NCI-H446 treated with DMSO at 0.1 percent for 48 hours (cell line): ENCODE results near the gene PPP1R27.
"Not testable (repeated sequence)": the region's sequence is repeated elsewhere in the genome, so short reads cannot be mapped to it uniquely, and the experiment has no call there.

ENCODE experiments used
- DNase-seq: peaks from one replicate; lab custom pipeline; 2025; lab: John Stamatoyannopoulos, UW

The PPP1R27 gene

DNA sequence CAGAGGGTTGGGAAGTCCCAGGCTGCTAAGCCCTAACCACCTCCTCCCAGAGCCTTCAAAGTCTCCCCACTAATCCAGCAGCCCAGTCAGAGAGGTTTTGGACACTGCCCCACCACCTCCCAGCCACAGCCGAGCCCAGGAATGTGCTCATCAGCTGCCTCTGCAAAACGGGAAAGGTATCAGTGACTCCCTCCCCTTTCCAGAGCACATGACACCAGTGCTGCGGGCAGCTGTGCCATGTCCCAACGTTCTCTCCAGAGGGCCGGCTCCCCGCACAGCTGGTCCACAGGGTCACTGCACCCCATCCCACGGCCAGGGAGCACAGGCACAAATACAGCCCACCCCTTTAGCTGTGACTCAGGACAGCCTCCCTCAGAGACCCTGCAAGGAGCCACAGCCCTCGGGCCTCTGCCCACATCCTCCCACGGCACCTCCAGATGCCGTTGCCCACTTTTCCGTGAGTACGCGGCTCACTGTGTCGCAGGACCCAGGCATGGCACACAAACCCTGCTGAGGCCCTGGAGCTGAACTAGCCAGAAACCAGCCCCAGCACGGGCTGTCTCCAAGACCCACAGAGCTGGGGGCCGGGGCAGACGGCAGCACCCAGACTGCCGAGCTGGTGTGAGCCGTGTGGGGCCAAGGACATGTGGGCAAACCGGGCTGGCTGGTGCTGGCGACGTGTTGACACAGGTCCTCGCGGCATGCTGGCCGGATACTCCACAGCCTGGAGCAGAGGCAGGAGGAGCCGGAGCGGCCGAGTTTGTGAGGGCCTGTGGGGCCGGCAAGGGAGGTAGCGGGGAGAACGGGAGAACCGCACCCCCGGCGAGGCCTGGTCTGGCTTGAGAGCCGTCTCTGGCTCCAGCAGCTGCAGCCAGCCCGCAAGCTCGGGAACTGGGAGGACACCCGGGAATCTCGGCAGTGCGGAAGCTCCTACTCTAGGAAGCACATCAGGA lies 6.3 kb upstream of the PPP1R27 start:
- no peak for DNase-seq

DNA sequence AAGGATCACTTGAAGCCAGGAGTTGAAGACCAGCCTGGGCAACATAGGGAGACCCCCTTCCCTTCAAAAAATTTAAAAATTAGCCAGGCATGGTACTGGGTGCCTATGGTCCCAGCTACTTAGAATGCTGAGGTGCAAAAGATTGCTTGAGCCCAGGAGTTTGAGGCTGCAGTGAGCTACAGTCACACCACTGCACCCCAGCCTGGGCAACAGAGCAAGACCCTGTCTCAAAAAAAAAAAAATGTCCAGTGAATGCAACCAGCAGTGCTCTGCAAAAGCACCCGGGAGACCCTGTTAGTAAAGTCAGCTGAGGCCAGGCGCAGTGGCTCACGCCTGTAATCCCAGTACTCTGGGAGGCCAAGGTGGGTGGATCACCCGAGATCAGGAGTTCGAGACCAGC lies 5.2 kb upstream of the PPP1R27 start:
- DNase-seq, result not testable (repeated sequence)

DNA sequence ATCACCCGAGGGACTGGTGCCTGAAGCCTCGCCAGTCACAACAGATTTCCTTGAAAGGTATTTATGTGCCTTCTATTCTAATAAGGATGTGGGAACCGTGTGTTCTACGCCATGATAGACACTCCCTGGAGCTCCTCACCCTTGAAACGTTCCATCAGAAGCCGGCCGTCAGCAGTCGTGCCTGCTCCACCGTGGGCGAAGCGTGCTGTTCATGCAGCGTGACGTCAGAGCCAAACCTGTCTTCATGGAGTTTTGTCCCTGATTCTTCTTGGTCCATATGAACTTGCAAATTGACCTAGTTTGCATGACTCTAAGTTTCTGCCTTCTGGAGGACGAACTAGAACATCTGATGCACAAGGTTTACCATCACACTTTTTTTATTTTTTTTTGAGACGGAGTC lies 4.5 kb upstream of the PPP1R27 start:
- DNase-seq, result no peak

DNA sequence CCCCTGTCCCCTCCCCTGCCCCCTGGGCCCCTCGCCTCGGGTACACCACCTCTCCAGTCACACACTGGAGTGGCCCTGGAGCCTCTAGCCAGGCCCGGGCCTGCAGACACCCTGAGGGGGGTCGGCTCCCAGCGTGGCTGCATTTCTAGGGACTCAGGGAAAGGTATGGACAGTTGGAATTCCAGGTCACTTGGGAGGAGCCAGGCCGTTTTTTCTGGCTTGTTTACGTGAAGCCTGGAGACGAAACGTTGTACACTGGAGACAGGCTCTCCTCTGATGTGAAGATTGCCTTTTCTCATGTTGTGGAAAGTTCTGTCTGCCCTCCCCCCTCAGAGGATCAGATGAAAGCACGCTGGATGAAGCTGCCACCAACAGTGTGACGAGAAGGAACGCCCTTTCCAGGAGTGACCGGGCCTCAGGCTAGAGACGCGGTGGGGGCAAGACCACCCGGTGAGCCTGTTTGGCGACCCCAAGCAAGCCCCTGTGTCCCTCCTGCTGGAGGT lies 4.0 kb upstream of the PPP1R27 start:
- DNase-seq, result no peak

DNA sequence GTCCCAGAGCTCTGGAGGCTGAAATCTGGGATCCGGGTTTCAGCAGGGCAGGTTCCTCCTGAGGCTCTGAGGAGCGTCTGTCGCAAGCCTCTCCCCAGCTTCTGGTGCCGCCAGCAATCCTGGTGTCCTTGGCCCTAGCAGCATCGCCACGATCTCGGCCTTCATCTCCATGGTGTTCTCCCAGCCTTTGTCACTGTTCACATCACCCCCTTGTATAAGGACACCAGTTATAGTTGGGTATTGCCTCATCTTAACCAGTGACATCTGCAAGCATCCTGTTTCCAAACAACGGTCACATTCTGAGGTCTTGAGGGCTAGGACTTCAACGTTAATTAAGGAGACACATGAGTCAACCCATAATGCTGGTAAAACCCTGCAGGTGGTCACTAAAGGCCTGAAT lies 2.8 kb upstream of the PPP1R27 start:
- DNase-seq, result no peak

DNA sequence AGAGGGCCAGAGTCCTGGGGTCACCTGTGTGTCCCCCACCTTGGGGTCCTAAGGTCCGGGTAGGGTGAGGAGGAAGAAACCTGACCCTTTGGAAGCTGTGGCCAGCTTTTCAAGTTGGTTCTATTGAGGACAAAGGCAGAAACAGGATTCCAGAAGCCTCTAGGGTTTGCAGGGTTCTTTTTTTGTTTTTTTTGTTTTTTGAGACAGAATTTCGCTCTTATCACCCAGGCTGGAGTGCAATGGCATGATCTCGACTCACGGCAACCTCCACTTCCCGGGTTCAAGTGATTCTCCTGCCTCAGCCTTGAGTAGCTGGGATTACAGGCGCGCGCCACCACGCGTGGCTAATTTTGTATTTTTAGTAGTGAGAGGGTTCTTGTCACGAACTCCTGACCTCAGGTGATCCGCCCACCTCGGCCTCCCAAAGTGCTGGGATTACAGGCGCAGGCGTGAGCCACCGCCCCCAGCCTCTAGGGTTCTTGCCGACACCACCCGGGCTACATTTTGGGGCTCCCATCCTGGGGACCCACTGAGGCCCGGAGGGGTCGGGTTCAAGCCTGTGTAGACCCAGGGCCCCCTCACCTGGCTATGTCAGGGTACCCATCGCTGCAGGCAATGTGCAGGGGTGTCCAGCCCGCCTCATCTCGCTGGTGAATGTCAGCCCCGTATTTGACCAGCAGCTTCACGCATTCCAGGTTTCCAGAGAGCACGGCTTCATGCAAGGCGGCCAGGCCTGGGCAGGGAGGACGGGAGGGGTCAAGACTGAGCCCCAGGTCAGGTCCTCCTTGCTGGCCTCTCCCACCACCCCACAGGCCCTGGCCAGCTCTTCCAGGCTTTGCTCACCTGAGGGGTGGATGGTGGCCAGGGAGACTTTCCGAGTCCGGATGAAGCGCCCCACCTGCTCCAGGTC lies 674 bp downstream of the PPP1R27 start:
- DNase-seq, result no peak

DNA sequence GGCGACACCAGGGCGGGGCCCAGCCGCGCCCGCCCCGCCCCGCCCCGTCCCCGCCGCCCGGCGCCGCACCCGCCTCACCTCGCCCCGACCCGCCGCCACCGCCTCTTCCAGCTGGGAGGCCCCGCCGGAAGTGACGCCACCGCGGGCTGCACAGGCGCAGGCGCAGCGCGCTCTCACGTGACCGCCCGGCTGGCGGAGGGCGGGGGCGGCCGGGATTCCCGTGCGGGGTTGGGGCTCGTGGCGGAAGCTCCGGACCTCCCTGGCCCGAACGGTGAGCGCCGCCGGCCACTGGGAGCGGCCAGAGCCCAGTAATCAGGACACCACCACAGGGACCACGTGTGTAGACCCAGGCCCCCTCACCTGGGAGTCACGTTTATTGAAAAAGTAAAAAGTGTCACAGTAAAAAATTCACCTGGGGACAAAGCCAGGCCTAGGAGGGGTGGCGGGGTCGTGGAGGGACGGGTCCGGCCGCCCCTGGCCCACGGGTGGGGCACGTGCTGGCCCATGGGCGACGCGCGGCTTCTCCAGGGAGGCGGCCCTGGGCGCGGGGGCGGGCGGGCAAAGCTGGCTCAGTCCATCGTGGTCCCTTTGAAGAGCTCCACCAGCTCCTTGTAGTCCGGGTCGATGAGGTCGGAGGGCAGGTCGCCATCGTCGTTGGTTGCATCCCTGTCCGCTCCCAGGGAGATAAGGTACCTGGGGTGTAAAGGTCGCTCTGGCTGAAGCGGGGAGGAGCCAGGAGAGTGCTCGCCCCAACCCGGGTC lies 1.5 kb downstream of the PPP1R27 start, which contains the start of gene MCRIP1:
TSS of gene MCRIP1 (minus strand) at position 132 of the 761 bp plus-strand sequence. CDS start 8,785 bp downstream, outside the sequence.
- peak; percentile 84 for DNase-seq

DNA sequence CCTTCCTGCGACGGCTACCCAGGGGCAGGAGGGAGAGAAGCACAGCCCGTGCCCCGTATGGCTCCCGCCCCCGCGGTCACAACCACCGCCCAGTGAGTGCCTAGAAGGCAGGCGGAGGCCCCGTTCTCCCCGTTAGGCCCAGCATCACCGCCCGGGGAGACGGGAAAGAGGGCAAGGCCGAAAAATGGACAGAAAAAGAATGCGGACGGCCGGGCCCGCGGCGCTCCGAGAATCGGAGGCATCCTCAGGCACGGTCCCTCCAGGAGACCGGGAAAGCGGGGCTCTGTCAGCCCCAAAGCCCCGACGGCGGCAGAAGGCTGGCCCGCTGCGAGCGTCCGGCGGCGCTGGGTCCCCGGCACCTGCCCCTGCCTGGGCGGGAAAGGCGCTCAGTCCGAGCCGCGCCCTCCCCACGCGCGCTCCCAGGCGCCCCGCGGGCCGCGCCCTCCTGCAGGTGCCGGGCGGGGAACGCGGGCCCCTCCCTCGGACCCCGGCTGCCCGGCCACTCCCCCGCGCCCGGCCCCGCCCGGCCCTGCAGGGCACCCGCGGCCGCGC lies 2.2 kb downstream of the PPP1R27 start:
- DNase-seq, result no peak

DNA sequence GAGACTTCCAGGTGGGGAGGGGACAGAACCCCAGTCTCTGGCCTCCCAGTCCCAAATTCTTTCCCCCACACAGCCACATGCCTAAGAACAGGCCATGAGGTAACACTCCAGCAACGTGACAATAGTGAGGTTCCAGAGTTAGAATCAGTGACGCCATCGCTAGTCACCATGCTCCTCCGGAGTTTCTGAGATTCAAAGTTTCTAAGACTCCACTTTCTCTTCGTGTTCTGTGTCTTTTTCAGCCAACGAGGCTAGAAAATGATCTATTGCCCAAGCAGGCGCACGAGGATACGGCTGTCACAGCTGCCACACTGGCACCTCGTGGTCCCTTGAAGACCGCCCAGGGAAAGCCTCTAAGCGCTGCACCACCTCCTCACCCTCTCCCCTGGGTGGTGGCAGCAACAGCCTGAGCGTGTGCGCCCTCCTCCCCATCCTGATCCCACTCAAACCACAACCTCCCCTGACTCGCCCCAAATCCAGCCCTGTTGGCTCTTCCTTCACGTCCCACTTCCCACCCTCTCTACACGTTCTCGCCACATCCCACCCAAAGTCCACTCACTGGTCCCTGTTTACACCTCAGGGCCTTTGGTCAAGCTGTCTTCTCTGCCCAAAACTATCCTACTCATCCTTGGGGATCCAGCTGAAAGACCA lies 2.8 kb downstream of the PPP1R27 start:
- DNase-seq, result no peak

DNA sequence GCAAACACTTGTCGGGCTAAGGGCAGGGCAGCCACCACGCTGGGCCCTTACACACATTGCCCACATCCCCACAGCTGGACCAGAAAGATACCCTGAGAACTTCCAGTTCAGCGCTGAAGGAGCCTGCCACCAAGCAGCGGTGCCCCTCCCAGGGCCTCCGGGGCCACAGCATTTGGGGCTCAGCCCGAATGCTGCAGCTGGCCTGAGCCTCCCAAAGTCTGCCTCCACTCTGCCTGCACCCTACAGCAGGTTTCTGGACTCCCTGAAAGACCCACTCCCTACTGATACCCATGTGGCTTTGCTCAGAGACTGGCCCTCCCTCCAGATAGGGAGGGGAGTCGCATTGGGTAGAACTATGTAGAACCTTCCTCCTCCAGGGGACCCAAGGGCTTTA lies 3.3 kb downstream of the PPP1R27 start:
- DNase-seq, result no peak

DNA sequence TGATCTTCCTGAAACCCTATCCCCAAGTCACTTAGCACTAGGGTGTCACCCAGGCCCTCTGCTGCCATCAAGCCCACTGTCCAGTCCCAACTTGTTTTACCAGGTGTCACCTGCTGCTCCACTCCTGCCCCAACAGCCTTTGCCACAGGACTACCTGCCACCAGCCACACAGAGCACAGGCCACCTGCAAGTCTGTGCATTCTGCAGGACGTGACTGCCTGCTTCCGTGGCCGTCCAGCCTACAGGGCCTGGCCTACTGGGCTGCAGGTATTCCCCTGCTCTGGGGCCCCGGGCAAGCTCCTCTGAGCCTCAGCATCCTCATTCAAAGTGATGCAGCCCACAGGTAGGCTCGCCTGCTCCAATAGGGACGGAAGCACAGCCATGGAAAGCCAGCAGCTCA lies 5.0 kb downstream of the PPP1R27 start:
- DNase-seq, result no peak

DNA sequence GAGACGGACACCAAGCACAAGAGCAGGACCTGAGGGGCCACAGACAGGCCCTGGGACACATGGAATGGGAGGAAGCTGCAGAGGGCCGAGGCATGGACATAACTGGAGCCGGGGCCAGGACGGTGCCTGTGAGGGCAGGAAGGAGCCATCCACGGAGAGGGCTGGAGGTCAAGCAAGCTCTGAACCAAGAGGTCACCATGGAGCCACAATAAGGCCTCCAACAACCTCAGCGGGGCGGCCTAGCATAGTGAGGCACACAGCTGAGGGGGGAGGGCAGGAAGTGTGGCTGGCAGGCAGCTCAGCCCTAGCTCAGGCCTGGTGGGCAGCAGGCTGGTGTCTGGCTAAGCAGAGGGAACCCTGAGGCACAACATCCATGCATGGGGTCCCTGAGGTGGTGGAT lies 6.2 kb downstream of the PPP1R27 start:
- DNase-seq, result no peak

DNA sequence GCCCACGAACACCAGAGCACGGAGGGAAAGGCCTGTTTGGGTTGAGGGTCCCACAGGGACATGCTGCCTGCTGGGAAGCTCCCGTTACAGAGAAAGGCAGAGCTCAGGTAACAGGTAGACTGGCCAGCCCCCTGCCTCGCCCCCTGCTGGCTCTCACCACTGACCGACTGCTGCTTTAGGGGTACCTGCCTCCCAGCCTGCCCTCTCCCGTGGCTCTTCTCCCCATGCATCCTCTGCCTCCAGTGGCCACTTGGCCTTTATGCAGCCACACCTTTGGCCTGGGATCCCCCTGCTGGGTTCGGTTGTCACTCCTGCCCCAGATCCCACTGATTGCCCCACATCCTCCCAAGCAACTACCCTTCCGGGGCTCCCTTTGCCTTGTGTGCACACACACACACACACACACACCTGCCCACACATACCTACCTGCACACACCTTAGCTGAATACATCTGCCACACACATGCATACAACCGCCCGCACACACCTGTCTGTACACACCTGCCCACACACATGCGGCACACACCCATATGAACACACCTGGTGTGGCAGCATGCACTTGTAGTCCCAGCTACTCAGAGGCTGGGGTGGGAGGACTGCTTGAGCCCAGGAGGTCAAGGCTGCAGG lies 8.9 kb downstream of the PPP1R27 start:
- DNase-seq, result no peak

DNA sequence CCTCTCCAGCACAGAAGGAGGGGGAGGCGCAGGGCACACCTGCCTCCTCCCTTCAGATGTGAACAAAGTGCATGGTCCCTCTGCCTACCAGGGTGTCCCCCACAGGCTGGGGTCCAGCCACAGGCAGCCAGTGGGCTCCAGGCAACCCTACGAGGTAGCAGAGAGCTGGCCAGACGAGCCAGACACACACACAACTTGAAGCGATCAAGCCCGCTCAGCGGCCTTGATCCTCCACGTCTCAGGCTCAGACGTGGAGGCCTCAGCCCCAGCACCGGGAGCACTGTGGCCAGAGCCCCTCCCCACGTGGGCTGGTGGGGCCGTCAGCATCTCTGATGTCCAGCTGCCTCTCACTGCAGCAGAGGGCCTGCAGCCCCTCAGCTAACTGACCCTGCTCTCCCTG lies 10.3 kb downstream of the PPP1R27 start:
- DNase-seq, result no peak

DNA sequence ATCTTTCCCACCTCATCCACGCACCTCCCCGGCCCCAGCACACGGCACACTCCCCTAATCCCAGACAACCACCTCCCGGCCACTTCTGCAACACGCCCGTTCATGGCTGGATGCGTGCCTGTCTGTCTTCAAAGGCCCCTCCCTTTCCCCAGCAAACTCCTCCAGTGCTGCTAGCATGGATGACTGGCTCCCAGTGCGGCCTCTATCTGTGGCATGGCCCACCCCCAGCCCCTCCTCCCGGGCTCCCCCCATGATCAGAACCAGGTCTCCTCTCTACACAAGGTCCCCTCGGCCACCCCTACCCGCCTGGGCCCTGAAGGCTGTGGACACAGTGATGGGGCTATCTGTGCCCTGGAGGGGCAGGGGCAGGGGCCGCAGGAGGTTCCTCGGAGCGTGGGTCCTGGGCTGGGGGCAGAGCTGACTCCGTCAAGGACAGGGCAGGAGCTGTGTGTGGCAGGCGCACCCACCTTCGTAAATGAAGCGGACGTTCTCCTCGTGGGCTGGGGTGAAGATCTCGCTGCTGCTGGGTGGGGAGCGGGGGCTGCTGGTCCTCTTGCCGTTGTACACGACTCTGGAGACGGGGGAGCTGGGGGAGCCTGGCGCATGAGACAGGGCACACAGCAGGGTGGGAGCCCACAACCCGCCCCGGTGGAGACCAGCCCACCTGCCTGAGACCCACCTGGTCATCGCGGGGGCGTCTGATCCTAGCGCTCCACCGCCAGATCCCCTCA lies 10.9 kb downstream of the PPP1R27 start:
- DNase-seq, result no peak

DNA sequence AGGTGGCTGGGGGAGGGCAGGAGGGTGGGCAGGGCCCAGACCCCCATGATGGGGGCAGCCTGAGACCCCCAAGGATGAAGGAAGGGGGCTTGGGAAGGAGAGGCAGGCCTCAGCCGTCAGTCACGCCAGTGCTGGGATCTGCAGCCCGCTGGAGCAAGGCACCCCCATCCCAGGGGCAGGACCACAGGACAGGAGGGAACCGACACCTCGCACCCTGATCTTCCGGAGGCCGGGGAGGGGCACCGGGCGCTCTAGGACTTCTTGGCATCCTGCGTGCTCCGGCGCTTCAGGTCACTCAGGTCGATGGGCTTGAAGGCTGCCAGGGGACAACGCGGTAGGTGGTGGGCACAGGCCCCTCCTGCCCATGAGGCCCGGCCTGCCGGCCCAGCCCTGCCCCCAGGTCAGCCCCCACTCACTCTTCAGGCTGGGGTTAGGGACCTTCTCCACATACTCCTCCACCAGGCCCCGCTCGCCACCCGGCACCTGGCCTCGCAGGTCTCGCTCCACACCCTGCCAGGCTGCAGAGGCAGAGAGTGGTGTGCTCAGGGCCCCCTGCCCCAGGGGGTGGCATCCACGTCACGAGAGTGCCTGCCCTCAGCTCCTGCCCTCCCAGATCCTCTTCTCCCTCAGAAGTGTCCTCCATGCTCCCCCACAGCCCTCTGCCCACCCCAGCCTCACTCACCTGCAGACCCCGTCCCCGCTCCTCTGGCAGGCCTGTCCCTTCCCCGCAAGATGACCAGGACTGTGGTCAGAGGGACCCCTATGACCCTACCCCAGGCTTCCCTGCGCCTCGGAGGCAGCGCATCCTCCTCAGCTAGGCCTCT lies 11.6 kb downstream of the PPP1R27 start:
- no peak for DNase-seq

DNA sequence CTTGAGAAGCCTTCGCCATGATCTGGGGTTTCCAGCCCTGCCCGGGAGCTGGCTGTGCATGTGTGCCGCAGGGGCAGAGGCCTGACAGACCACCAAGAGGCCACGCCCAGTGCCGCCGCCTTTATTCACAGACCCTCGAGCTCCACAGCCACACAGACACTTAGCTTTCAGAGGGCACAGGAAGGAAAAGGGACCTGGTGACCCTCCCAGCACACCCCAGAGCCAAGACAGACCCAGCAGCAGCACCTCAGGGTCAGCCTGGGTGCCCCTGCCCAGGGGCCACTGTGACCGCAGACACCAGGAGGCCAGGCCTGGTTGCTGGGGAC lies 12.6 kb downstream of the PPP1R27 start:
- DNase-seq, result no peak

DNA sequence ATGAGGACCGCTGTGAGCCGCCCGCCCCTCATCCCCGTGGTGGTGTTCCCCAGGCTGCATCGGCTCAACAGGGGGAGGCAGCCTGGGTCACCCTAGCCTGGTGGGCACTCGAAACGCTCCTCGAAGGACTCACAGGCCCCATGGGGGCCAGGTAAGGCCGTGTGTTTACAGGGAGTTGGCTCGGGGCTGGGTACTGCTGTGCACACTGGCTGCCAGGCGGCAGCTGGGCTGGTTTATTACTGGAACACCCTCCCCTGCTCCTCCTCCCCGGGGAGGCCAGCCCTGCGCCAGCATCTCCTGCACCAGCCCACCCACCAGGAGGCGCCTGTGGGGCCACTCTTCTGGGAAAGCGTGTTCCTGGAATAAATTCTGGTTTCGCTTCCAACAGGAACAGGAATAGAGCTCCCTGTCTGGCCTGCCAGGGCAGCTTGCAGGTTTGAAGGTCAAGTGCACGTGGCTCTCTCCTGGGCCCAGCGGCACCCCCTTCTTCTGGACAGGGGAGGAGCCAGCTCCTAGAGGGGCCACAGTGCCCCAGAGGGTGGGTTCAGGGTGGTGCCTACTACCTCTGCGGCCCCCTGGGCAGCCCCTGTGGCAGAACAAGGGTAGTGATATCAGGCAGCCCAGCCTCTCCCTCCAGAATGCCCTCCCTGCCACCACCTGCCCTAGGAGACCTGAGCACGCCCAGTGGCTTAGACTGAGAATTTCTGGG lies 13.1 kb downstream of the PPP1R27 start:
- peak; percentile 50 for DNase-seq
